GM19397 (cell line): ENCODE results near the gene ACAA2.

Source experiments
- ATAC-seq: cut with Tn5 transposase; IDR thresholded peaks from one replicate; pipeline ENCODE4 v1.9.1; 2021; ENCODE audit warnings: mild to moderate bottlenecking, moderate library complexity; ENCODE audit not compliant: unreplicated experiment

Gene ACAA2

GRCh38 chr18:49744376-49745008 lies 68.8 kb downstream of the ACAA2 start:
- ATAC-seq, result no peak

GRCh38 chr18:49743117-49743567 lies 70.2 kb downstream of the ACAA2 start:
- ATAC-seq, result no peak

- ATAC-seq, result no peak
Measured at GRCh38 chr18:49742316-49743116, 70.8 kb downstream of the ACAA2 start.

- no peak for ATAC-seq
Measured at GRCh38 chr18:49739275-49739674, 74.1 kb downstream of the ACAA2 start.

- ATAC-seq, result no peak
Measured at GRCh38 chr18:49738721-49739120, 74.6 kb downstream of the ACAA2 start.

- ATAC-seq, result no peak
Measured at GRCh38 chr18:49734836-49735235, 78.5 kb downstream of the ACAA2 start.

- no peak for ATAC-seq
Measured at GRCh38 chr18:49733896-49734585, 79.3 kb downstream of the ACAA2 start.

- ATAC-seq, result no peak
Measured at GRCh38 chr18:49733321-49733720, 80.0 kb downstream of the ACAA2 start.
